Breast epithelium (tissue), 3 donors: ENCODE measurements around the gene CENPO.

Experiments
- POLR2A ChIP-seq: fragments of 450-650 bp; IDR thresholded peaks from one replicate; pipeline ENCODE4 v1.6.1; 2016; ENCODE audit warnings: antibody characterized with exemption, mild to moderate bottlenecking, moderate library complexity
- TF ChIP-seq, protein P1 (sequence below), 3 donors: fragments of 450-650 bp; IDR thresholded peaks; one replicate each; pipeline ENCODE4 v1.5.1; 2016 to 2017; ENCODE audit warnings: antibody characterized with exemption in 3 of 3, mild to moderate bottlenecking in 3 of 3, moderate library complexity in 3 of 3

GRCh38 chr2:24843330-24843860 lies 50.2 kb downstream of the CENPO start:
- TF ChIP-seq, protein P1, sequence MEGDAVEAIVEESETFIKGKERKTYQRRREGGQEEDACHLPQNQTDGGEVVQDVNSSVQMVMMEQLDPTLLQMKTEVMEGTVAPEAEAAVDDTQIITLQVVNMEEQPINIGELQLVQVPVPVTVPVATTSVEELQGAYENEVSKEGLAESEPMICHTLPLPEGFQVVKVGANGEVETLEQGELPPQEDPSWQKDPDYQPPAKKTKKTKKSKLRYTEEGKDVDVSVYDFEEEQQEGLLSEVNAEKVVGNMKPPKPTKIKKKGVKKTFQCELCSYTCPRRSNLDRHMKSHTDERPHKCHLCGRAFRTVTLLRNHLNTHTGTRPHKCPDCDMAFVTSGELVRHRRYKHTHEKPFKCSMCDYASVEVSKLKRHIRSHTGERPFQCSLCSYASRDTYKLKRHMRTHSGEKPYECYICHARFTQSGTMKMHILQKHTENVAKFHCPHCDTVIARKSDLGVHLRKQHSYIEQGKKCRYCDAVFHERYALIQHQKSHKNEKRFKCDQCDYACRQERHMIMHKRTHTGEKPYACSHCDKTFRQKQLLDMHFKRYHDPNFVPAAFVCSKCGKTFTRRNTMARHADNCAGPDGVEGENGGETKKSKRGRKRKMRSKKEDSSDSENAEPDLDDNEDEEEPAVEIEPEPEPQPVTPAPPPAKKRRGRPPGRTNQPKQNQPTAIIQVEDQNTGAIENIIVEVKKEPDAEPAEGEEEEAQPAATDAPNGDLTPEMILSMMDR (IDR thresholded peaks at IDR 0.05) = no peak
- TF ChIP-seq POLR2A = no peak
